Measurements from ENCODE around the gene CPT2.
A peak's percentile ranks its signal among the peaks of the same experiment; 100 is the strongest.

CPT2 gene

DNA sequence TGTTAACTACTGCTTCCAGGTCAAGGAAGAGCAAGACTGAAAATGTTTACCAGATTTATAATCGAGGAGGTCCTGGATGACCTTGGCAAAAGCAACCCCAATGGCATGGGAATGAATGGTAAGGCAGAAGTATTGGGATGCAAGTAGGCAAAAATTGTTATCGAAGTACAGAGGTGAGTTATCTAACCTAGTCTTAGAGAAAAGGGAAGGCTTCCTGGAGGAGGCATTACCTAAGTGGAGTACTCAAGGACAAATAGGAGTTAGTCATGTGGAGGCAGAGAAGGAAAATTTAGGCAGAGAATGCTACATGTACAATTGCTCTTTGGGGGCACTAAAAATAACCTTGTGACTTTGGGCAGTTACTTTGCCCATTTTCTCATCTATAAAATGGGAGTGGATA lies 45.2 kb downstream of the CPT2 start:
- peaks cover 6 to 35% (median 21%) of the 10 kb centered on the region in 5 donors for H3K4me1 ChIP-seq (ENCODE audit: control insufficient read depth in 5 of 5, insufficient read depth in 5 of 5, low read length in 5 of 5)

DNA sequence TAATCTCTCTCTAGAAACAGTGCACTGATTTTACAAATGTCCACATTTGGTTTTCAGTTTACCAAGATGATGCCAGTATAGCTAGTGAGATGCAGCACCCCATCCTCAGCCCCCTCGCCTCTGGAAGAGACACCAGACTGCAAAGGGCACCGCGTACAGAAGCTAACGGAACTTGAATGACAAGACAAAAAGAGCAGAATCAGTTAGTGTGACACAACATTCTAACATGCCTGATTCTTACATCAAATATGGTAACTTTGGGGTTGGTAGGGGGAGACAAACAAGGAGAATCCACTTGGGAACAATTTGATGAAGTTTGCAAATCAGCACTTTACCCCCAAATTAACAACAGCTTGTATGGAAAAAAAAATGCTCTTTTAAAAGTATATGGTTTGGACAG lies 45.8 kb downstream of the CPT2 start:
- Histone ChIP-seq H3K4me3 (ENCODE audit: low read depth in 1 of 5, low read length in 5 of 5) (no peak overlapping the region), H3K4me1 (ENCODE audit: control insufficient read depth in 5 of 5, insufficient read depth in 5 of 5, low read length in 5 of 5) (peaks cover 6 to 31% (median 15%) of the 10 kb centered on the region in 5 donors), H3K9me3 (ENCODE audit: control insufficient read depth in 5 of 5, low read length in 5 of 5) (no peaks in the 10 kb centered on the region), H3K36me3 (ENCODE audit: control insufficient read depth in 5 of 5, insufficient read depth in 5 of 5, low read length in 5 of 5) (no peaks in the 10 kb centered on the region), H3K9ac (ENCODE audit: low read length in 5 of 5) (no peak overlapping the region), H3K27ac (ENCODE audit: low read depth, low read length) (no peak overlapping the region), H3K27me3 (ENCODE audit: control insufficient read depth in 5 of 5, insufficient read depth in 4 of 5, low read length in 5 of 5) (no peaks in the 10 kb centered on the region)

More for the DNA sequence above, 45.2 kb downstream of the CPT2 start:
- Histone ChIP-seq H3K27ac (ENCODE audit: low read depth, low read length) (no peak overlapping the region), H3K36me3 (ENCODE audit: control insufficient read depth in 5 of 5, insufficient read depth in 5 of 5, low read length in 5 of 5) (no peaks in the 10 kb centered on the region), H3K9me3 (ENCODE audit: control insufficient read depth in 5 of 5, low read length in 5 of 5) (no peaks in the 10 kb centered on the region), H3K9ac (ENCODE audit: low read length in 5 of 5) (no peak overlapping the region), H3K4me3 (ENCODE audit: low read depth in 1 of 5, low read length in 5 of 5) (no peak overlapping the region), H3K27me3 (ENCODE audit: control insufficient read depth in 5 of 5, insufficient read depth in 4 of 5, low read length in 5 of 5) (no peaks in the 10 kb centered on the region)

DNA sequence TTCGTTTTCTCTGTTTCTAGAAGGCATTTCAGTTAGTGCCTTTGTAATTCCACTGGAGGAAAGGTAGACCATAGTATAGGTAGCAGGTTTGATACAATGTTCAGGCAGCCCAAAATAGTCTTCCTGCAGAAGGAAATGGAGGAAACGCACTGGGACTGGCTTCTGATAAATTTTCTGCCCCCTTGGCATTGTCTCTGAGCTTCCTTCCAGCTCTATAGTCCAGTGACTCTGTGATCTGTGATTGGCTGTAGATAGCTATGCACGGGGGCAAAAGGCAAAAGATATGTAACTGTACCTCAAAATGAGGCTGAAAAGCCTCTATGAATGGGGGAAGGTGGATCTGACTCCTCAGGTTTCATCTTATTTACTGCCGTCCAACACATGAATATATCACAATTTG lies 47.5 kb downstream of the CPT2 start:
- no peak overlapping the region for H3K27ac ChIP-seq (ENCODE audit: low read depth, low read length)
- H3K9me3 ChIP-seq (ENCODE audit: control insufficient read depth in 5 of 5, low read length in 5 of 5), result no peaks in the 10 kb centered on the region
- H3K4me1 ChIP-seq (ENCODE audit: control insufficient read depth in 5 of 5, insufficient read depth in 5 of 5, low read length in 5 of 5), result peaks cover 0 to 20% (median 1%) of the 10 kb centered on the region in 5 donors
- no peaks in the 10 kb centered on the region for H3K36me3 ChIP-seq (ENCODE audit: control insufficient read depth in 5 of 5, insufficient read depth in 5 of 5, low read length in 5 of 5)
- H3K27me3 ChIP-seq (ENCODE audit: control insufficient read depth in 5 of 5, insufficient read depth in 4 of 5, low read length in 5 of 5), result no peaks in the 10 kb centered on the region
- peak overlapping the region in 1 of 5 donors; percentile 14 for H3K9ac ChIP-seq (ENCODE audit: low read length in 5 of 5)
- H3K4me3 ChIP-seq (ENCODE audit: low read depth in 1 of 5, low read length in 5 of 5), result peak overlapping the region in 1 of 5 donors; percentile 16

DNA sequence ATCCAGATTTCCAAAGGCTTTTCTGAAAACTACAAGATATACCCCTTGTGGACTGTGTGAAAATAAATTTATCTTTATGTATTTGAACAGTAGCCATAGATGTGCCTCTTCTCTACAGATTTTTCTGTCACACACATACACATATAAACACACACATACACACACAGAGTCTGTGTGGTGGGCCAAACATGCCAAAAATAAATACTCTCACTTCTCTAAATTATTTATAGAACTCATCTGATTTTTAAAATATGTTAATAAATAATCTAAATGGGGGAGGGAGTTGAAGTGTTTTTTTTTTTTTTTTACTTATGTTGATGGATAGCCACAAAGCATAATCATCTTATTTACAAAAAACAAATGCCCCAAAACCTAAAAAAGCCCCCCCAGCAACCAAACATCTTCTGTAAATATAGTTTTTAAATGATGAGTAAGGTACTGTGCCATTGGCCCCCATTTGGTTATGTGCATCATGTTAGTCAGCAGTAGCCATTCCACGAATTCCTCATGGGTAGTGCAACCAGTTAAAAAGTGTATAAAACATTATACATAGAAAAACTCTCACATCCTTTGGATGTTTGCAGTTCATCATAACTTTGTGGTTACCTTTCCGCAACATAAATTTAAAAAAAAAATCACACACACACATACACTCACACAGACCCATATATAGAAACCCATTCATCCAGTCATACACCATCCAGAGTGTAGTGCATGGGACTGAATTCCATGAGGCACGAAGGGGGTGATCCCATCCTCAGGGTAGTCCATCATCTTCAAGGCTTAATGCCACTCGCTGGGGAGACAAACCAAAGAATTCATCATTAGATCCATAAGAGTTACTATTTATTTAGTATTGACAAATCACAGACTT lies 49.9 kb downstream of the CPT2 start:
- Histone ChIP-seq H3K36me3 (ENCODE audit: control insufficient read depth in 5 of 5, insufficient read depth in 5 of 5, low read length in 5 of 5) (no peaks in the 10 kb centered on the region), H3K27ac (ENCODE audit: low read depth, low read length) (no peak overlapping the region), H3K9me3 (ENCODE audit: control insufficient read depth in 5 of 5, low read length in 5 of 5) (no peaks in the 10 kb centered on the region), H3K27me3 (ENCODE audit: control insufficient read depth in 5 of 5, insufficient read depth in 4 of 5, low read length in 5 of 5) (no peaks in the 10 kb centered on the region), H3K4me3 (ENCODE audit: low read depth in 1 of 5, low read length in 5 of 5) (no peak overlapping the region), H3K4me1 (ENCODE audit: control insufficient read depth in 5 of 5, insufficient read depth in 5 of 5, low read length in 5 of 5) (peaks cover 0 to 19% (median 0%) of the 10 kb centered on the region in 5 donors), H3K9ac (ENCODE audit: low read length in 5 of 5) (no peak overlapping the region)

DNA sequence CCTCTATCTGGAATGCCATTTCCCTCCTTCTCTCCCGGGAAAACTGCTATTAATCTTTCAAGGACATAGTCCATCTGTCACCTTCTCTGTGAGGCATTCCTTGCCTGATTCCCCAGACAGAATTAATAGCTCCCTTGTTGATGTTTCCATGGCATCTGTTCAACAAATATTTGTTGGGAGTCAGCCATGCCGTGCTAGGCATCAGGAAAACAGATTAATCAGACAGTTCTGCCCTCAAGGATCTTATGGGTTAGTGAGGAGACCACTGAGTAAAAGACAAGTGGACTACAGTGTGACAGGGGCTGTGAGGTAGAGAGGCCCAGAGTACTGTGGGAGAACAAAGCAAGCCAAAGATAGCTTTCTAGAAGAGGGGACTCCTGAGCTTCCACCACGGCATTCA lies 53.1 kb downstream of the CPT2 start:
- Histone ChIP-seq H3K27me3 (ENCODE audit: control insufficient read depth in 5 of 5, insufficient read depth in 4 of 5, low read length in 5 of 5) (no peaks in the 10 kb centered on the region), H3K9me3 (ENCODE audit: control insufficient read depth in 5 of 5, low read length in 5 of 5) (no peaks in the 10 kb centered on the region), H3K27ac (ENCODE audit: low read depth, low read length) (no peak overlapping the region), H3K4me3 (ENCODE audit: low read depth in 1 of 5, low read length in 5 of 5) (no peak overlapping the region), H3K36me3 (ENCODE audit: control insufficient read depth in 5 of 5, insufficient read depth in 5 of 5, low read length in 5 of 5) (no peaks in the 10 kb centered on the region), H3K9ac (ENCODE audit: low read length in 5 of 5) (no peak overlapping the region), H3K4me1 (ENCODE audit: control insufficient read depth in 5 of 5, insufficient read depth in 5 of 5, low read length in 5 of 5) (peaks cover 0 to 5% (median 2%) of the 10 kb centered on the region in 5 donors)

DNA sequence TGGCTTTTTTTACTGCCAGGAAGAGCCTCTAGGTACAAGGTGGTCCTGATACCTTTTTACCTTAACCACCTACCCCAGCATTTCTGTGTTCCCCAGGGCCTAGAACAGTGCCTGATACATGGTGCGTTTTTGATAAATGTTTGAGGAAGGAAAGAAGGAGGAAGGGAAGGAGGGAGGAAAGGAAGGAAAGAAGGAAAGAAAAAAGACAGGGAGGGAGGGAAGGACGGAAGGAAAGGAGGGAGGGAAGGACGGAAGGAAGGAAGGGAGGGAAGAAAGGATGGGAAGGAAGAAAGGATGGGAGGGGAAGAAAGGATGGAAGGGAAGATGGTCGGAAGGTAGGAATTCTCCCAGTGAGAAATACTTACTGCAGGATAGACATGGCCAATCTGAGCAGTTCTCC lies 53.7 kb downstream of the CPT2 start:
- no peak overlapping the region for H3K9ac ChIP-seq (ENCODE audit: low read length in 5 of 5)
- H3K27ac ChIP-seq (ENCODE audit: low read depth, low read length), result no peak overlapping the region
- peaks cover 0 to 5% (median 0%) of the 10 kb centered on the region in 5 donors for H3K4me1 ChIP-seq (ENCODE audit: control insufficient read depth in 5 of 5, insufficient read depth in 5 of 5, low read length in 5 of 5)
- no peak overlapping the region for H3K4me3 ChIP-seq (ENCODE audit: low read depth in 1 of 5, low read length in 5 of 5)
- no peaks in the 10 kb centered on the region for H3K27me3 ChIP-seq (ENCODE audit: control insufficient read depth in 5 of 5, insufficient read depth in 4 of 5, low read length in 5 of 5)
- H3K9me3 ChIP-seq (ENCODE audit: control insufficient read depth in 5 of 5, low read length in 5 of 5), result no peaks in the 10 kb centered on the region
- H3K36me3 ChIP-seq (ENCODE audit: control insufficient read depth in 5 of 5, insufficient read depth in 5 of 5, low read length in 5 of 5), result no peaks in the 10 kb centered on the region

DNA sequence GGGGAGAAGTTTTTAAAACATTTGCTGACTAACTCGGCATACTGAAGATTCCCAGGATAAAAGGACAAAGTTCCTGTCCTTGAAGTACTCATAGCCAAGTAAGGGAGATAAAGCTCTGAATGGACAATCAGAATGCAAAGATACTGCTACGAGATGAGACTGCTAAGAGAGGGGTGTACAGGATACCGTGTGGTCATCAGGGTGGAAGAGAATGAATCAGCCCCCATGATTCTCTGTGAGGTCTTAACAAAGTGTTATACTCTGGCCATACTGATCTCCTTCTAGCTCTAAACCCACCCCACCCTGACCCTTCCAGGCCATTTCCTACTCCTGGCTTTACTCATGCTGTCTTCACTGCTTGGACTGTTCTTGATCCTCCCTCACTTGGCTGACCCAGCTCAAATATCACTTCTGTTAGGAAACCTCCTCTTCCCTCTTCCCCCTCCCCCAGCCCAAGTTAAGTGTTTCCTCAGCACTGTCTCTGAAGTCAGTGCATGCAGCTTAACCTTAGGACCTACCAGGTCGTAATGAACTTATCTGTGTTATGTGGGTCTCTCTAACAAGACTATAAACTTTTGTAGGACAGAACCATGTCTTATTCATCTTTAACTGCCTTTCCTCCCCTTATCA lies 57.5 kb downstream of the CPT2 start:
- Histone ChIP-seq H3K4me1 (ENCODE audit: control insufficient read depth in 5 of 5, insufficient read depth in 5 of 5, low read length in 5 of 5) (peaks cover 0 to 5% (median 0%) of the 10 kb centered on the region in 5 donors), H3K27me3 (ENCODE audit: control insufficient read depth in 5 of 5, insufficient read depth in 4 of 5, low read length in 5 of 5) (no peaks in the 10 kb centered on the region), H3K4me3 (ENCODE audit: low read depth in 1 of 5, low read length in 5 of 5) (no peak overlapping the region), H3K36me3 (ENCODE audit: control insufficient read depth in 5 of 5, insufficient read depth in 5 of 5, low read length in 5 of 5) (no peaks in the 10 kb centered on the region), H3K27ac (ENCODE audit: low read depth, low read length) (no peak overlapping the region), H3K9me3 (ENCODE audit: control insufficient read depth in 5 of 5, low read length in 5 of 5) (no peaks in the 10 kb centered on the region), H3K9ac (ENCODE audit: low read length in 5 of 5) (no peak overlapping the region)

DNA sequence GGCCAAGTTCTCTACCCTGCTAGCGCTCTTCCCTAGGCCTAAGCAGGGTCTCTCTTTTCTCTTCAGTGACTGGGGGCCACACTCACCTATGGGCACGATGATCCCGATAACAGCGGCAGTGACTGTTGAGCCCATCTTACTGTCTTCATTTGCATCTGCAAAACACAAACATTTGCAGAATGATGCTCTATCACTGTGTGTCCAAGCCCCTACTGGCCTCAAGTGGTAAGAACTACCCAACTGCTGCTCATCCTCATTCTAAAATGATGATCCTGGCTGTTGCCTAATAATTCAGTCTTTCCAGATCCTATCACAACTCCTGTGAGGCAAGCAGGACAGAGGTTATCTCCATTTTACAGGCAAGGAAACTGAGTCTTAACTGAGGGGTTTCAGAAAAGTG lies 58.4 kb downstream of the CPT2 start:
- no peaks in the 10 kb centered on the region for H3K36me3 ChIP-seq (ENCODE audit: control insufficient read depth in 5 of 5, insufficient read depth in 5 of 5, low read length in 5 of 5)

DNA sequence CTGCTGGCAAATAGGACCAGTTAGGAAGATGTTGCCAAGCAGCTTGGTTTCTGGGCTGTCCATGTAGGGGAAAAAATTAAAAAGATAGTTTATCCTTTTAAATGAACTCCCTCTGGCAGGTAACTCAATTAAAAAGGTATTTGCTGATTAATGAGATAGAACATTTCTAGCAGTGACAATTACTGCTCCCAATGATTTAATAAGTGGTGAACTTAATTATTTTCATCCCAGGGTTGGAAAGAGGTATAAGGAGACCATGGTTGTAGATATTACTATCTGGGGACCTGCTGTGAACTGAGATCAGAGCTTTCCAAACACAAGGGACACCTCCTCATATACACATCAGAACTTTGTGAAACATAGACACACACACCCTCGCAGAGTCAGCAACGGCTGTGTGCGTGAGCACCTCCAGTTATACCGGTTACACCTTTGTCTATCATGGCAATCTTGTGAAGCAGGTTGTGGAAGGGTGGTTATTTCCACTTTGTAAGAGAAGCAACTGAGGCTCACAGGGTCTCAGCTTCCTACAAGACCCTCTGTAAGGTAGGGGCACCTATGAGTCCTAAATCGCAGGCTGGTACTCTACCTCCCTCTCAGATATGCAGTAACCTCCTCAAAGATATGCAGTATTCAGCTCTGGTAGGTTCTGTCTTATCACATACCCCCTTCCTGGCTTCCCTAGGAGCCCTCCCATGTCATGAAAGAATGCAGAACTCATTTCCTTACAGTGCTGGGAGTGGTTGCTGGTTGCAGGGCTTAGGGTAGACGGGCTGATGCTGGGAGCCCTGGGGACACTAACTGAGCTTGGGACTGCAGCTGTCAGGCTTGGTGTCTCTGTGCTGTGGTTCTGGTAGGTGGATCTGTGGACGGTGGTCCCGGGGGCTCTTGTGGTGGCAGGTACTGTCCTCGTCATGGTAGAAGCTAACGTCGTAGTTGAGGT lies 60.2 kb downstream of the CPT2 start:
- Histone ChIP-seq H3K4me1 (ENCODE audit: control insufficient read depth in 5 of 5, insufficient read depth in 5 of 5, low read length in 5 of 5) (peaks cover 0 to 5% (median 0%) of the 10 kb centered on the region in 5 donors), H3K27me3 (ENCODE audit: control insufficient read depth in 5 of 5, insufficient read depth in 4 of 5, low read length in 5 of 5) (no peaks in the 10 kb centered on the region), H3K9me3 (ENCODE audit: control insufficient read depth in 5 of 5, low read length in 5 of 5) (no peaks in the 10 kb centered on the region), H3K9ac (ENCODE audit: low read length in 5 of 5) (no peak overlapping the region), H3K4me3 (ENCODE audit: low read depth in 1 of 5, low read length in 5 of 5) (no peak overlapping the region), H3K27ac (ENCODE audit: low read depth, low read length) (no peak overlapping the region), H3K36me3 (ENCODE audit: control insufficient read depth in 5 of 5, insufficient read depth in 5 of 5, low read length in 5 of 5) (peaks cover 0 to 6% (median 2%) of the 10 kb centered on the region in 5 donors)

More for the DNA sequence above, 58.4 kb downstream of the CPT2 start:
- Histone ChIP-seq H3K9me3 (ENCODE audit: control insufficient read depth in 5 of 5, low read length in 5 of 5) (no peaks in the 10 kb centered on the region), H3K27ac (ENCODE audit: low read depth, low read length) (no peak overlapping the region), H3K4me1 (ENCODE audit: control insufficient read depth in 5 of 5, insufficient read depth in 5 of 5, low read length in 5 of 5) (peaks cover 0 to 5% (median 0%) of the 10 kb centered on the region in 5 donors), H3K27me3 (ENCODE audit: control insufficient read depth in 5 of 5, insufficient read depth in 4 of 5, low read length in 5 of 5) (no peaks in the 10 kb centered on the region), H3K9ac (ENCODE audit: low read length in 5 of 5) (no peak overlapping the region), H3K4me3 (ENCODE audit: low read depth in 1 of 5, low read length in 5 of 5) (no peak overlapping the region)
